ENCODE results near the gene GPR101. TPM values are rescaled to one million over a fixed set of nuclear protein-coding genes. Genes with fewer than 3 reads are reported as not detected.

Gene GPR101
- total RNA-seq, 4 donors from 2014 or later = not detected

DNA sequence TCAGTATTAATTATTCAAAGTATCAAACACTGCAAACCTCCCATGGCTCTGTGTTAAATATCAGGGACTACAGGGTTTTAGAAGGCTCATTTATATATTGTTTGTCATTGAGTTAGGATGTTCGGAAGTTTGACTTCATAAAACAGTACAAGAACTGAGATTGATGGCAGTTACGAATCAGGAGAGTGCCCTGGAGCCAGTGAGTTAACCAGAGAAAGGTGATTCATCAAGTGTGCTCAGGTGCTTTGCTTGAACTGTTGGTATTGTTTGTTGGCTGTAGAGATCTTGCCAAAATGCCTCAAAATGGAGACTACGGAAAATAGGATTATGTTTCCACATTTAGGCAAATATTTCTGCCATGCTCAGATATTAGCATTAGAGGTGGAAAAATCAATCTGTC, 7.5 kb upstream of the GPR101 start:
- 54 to 69% methylated on average over 3 of the region's 3 CpGs for WGBS, 2 donors
- intact Hi-C loops (cut with DNase I; ENCODE audit: low total_unique reads) = no loop called here
- TF ChIP-seq POLR2A (IDR thresholded peaks at IDR 0.05) = no peak
- TF ChIP-seq, protein P1, sequence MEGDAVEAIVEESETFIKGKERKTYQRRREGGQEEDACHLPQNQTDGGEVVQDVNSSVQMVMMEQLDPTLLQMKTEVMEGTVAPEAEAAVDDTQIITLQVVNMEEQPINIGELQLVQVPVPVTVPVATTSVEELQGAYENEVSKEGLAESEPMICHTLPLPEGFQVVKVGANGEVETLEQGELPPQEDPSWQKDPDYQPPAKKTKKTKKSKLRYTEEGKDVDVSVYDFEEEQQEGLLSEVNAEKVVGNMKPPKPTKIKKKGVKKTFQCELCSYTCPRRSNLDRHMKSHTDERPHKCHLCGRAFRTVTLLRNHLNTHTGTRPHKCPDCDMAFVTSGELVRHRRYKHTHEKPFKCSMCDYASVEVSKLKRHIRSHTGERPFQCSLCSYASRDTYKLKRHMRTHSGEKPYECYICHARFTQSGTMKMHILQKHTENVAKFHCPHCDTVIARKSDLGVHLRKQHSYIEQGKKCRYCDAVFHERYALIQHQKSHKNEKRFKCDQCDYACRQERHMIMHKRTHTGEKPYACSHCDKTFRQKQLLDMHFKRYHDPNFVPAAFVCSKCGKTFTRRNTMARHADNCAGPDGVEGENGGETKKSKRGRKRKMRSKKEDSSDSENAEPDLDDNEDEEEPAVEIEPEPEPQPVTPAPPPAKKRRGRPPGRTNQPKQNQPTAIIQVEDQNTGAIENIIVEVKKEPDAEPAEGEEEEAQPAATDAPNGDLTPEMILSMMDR (IDR thresholded peaks at IDR 0.05) = no peak
- no peak overlapping the region for H3K4me3 ChIP-seq (ENCODE audit: low read depth, poor library complexity, severe bottlenecking)
- no peak for DNase-seq (ENCODE audit: low spot score in 2 of 2)

DNA sequence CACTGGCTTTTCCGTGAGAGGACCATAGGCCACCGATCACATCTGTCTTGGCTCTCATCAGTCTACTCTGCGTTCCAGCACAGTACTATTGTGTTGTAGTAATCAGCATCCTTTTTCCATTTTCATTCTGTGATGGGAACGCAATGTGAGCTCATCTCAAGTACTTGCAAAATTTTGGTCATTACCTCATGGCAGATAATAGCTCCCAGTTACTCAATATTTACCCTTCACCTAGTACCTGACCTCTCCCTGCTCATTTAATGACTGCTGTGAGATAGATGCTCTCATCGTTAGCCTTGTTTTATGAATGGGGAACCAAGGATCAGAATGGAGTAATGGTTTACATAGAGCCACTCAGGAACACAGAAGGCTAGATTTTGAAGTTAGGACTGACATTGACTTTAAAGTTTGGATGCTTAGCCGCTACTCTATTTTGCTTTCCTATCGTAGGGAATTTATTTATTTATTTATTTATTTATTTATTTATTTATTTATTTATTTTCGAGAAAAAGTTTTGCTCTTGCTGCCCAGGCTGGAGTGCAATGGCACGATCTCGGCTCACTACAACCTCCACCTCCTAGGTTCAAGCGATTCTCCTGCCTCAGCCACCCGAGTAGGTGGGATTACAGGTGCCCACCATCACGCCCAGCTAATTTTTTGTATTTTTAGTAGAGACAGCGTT, 6.5 kb upstream of the GPR101 start:
- no peak for DNase-seq (ENCODE audit: low spot score in 2 of 2)
- TF ChIP-seq, protein P1 (IDR thresholded peaks at IDR 0.05) = no peak
- no peak for TF ChIP-seq POLR2A (IDR thresholded peaks at IDR 0.05)
- WGBS, 2 donors = 82 to 88% methylated on average over 14 of the region's 14 CpGs
- intact Hi-C loops (cut with DNase I; ENCODE audit: low total_unique reads) = no loop called here
- no peak overlapping the region for H3K4me3 ChIP-seq (ENCODE audit: low read depth, poor library complexity, severe bottlenecking)

DNA sequence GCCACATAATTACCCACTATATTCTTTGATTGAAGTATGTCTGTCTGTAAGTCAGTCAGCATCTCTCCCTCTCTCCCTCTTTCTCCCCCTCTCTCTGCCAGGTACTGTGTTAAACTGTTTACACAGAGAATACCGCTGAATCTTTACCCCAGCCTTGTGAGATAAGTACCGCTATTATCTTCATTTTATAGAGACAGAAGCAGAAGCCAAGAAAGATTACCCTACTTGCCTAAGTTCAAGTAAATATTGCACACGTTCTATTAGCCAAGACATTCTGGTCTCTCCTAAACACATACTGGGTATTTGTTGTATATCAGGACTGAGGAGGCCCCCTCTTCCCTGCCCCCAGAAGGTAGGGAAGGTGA, 695 bp upstream of the GPR101 start:
- intact Hi-C loops (cut with DNase I; ENCODE audit: low total_unique reads) = no loop called here
- WGBS, 2 donors = 9 to 24% methylated on average over 3 of the region's 3 CpGs
- TF ChIP-seq, protein P1 (IDR thresholded peaks at IDR 0.05) = no peak
- no peak overlapping the region for H3K4me3 ChIP-seq (ENCODE audit: low read depth, poor library complexity, severe bottlenecking)
- DNase-seq (ENCODE audit: low spot score in 2 of 2) = no peak

DNA sequence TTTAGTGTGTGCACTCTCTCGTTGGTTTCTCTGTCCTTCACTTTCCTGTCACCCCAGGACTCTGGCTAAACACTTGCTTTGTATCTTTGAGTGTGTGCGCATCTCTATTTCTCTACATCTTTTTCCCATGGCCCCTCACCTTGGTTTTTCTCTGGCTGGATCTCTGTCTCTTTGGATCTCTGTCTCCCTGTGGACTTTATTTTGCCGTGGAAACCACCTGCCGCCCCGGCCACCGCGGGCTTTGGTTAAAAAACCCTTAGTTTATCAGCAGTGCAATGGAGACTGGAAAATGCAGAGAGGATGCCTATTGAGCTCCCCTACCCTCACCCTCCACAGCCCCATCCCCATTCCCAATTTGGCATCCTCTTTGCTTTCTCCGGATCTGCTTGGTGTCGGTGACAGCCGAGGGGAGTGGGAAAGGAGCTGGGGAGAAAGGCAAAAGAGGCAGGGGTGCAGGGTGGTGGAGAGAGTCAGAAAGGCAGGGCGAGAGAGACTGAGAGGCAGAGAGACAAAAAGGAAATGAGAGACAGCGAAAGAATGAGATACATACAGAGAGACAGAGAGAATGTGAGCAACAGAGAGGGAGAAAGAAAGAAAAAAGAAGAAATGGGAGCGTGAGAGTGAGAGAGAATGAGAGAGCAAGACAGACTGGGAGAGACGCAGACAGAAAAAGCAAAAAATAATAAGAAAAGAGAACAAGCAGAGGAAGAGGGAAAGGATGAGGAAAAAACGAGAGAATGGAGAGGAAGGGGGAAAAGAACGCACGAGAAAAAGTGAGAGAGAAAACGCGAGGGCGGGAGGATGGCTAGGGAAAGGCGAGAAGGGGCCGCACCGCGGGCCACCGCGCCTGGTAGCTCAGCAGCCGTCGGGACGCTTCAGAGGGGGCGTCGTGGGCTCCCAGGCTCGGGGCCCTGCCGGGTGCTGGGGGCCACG, 688 bp downstream of the GPR101 start:
- WGBS, 2 donors = 7 to 41% methylated on average over 25 to 34 of the region's 34 CpGs
- no peak for DNase-seq (ENCODE audit: low spot score in 2 of 2)
- intact Hi-C loops (cut with DNase I; ENCODE audit: low total_unique reads) = no loop called here
- TF ChIP-seq, protein P1 (IDR thresholded peaks at IDR 0.05) = no peak
- TF ChIP-seq POLR2A (IDR thresholded peaks at IDR 0.05) = no peak
- H3K4me3 ChIP-seq (ENCODE audit: low read depth, poor library complexity, severe bottlenecking) = no peak overlapping the region

DNA sequence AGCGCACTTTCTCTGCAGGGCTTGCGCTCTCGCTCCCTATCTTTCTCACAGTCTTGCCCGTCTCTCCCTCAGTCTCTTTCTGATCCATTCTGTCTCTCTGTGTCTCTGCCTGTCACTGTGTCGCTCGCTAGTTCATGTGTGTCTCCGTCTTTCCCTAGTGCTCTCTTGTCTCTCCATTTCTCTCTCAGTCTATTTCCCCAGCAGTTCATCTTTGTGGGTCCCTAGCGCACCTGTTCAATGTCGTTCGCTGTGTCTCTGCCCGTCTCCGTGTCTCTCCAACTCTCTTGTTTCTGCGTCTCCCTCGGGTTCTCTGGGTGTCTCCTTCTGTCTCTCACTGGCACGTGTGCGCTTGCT, 1.5 kb downstream of the GPR101 start:
- 2 to 35% methylated on average over 16 of the region's 16 CpGs for WGBS, 2 donors
- intact Hi-C loops (cut with DNase I; ENCODE audit: low total_unique reads) = no loop called here
- TF ChIP-seq POLR2A (IDR thresholded peaks at IDR 0.05) = no peak
- TF ChIP-seq, protein P1 (IDR thresholded peaks at IDR 0.05) = no peak
- no peak overlapping the region for H3K4me3 ChIP-seq (ENCODE audit: low read depth, poor library complexity, severe bottlenecking)
- no peak for DNase-seq (ENCODE audit: low spot score in 2 of 2)
